OCI-LY1 (cell line): ENCODE data around the gene KBTBD2.

Experiments
- H2AFZ ChIP-seq: fragments of 200-600 bp; sonication (generic), shearing (Covaris generic); 2 replicates; pipeline ENCODE4 v1.6.0; 2014; ENCODE audit warnings: antibody characterized with exemption, mild to moderate bottlenecking, low read length
- H3F3A ChIP-seq: fragments of 200-600 bp; sonication (generic), shearing (Covaris generic); 2 replicates; pipeline ENCODE4 v1.6.0; 2014; ENCODE audit warnings: mild to moderate bottlenecking, antibody characterized with exemption, low read length, moderate library complexity; ENCODE audit not compliant: insufficient read depth
- H3K27ac ChIP-seq: fragments of 200-600 bp; sonication (generic); 2 replicates; pipeline ENCODE4 v1.5.1; 2014; ENCODE audit warnings: low read length, mixed run types, mild to moderate bottlenecking, low read depth; ENCODE audit not compliant: poor library complexity, severe bottlenecking
- H3K27me3 ChIP-seq: fragments of 200-600 bp; sonication (generic); 2 replicates; pipeline ENCODE4 v1.6.0; 2014; ENCODE audit warnings: antibody characterized with exemption, mild to moderate bottlenecking, low read length, moderate library complexity; ENCODE audit not compliant: insufficient read depth
- H3K36me3 ChIP-seq: fragments of 200-600 bp; sonication (generic); 2 replicates; pipeline ENCODE4 v1.6.1; 2014; ENCODE audit warnings: mild to moderate bottlenecking, antibody characterized with exemption, low read length, moderate library complexity, mixed read lengths; ENCODE audit not compliant: insufficient read depth
- H3K4me1 ChIP-seq: fragments of 200-600 bp; sonication (generic); 2 replicates; pipeline ENCODE4 v1.5.1; 2014; ENCODE audit warnings: mild to moderate bottlenecking, low read length, moderate library complexity; ENCODE audit not compliant: insufficient read depth, severe bottlenecking
- H3K4me2 ChIP-seq: fragments of 200-600 bp; sonication (generic), shearing (Covaris generic); 2 replicates; pipeline ENCODE4 v1.6.1; 2014; ENCODE audit warnings: low read length
- H3K4me3 ChIP-seq: fragments of 200-600 bp; sonication (generic); 2 replicates; pipeline ENCODE4 v1.5.1; 2014; ENCODE audit warnings: low read length, low read depth, mild to moderate bottlenecking, mixed read lengths; ENCODE audit not compliant: poor library complexity, severe bottlenecking
- H3K79me2 ChIP-seq: fragments of 200-600 bp; shearing (Covaris generic); 2 replicates; pipeline ENCODE4 v1.6.1; 2016; ENCODE audit warnings: mixed run types, low read length, mixed read lengths; ENCODE audit not compliant: insufficient read depth
- H3K9ac ChIP-seq: fragments of 200-600 bp; sonication (generic), shearing (Covaris generic); 2 replicates; pipeline ENCODE4 v1.6.1; 2014; ENCODE audit warnings: mild to moderate bottlenecking, low read length, mixed read lengths
- H3K9me2 ChIP-seq: fragments of 200-600 bp; sonication (generic), shearing (Covaris generic); 2 replicates; pipeline ENCODE4 v1.6.1; 2014; ENCODE audit warnings: low read depth, mild to moderate bottlenecking, low read length, mixed read lengths
- H3K9me3 ChIP-seq: fragments of 200-600 bp; shearing (Covaris generic); 2 replicates; pipeline ENCODE4 v1.6.1; 2014; ENCODE audit warnings: low read length, mixed read lengths
- H4K20me1 ChIP-seq: fragments of 200-600 bp; sonication (generic), shearing (Covaris generic); 2 replicates; pipeline ENCODE4 v1.6.0; 2016; ENCODE audit warnings: mild to moderate bottlenecking, low read length; ENCODE audit not compliant: insufficient read depth
- EZH2 ChIP-seq: fragments of 200-600 bp; sonication (generic), shearing (Covaris generic); IDR thresholded peaks from 2 replicates; pipeline ENCODE4 v1.8.0; 2017; ENCODE audit warnings: borderline replicate concordance, mixed run types, mild to moderate bottlenecking, antibody characterized with exemption, low read length, moderate library complexity, mixed read lengths
- TF ChIP-seq, protein P1 (sequence below): fragments of 200-600 bp; sonication (generic), shearing (Covaris generic); IDR thresholded peaks from 2 replicates; pipeline ENCODE4 v1.5.1; 2017; ENCODE audit warnings: mild to moderate bottlenecking, antibody characterized with exemption, low read length, moderate library complexity, mixed read lengths

Gene KBTBD2

GRCh38 chr7:32936689-32937088, 45.1 kb upstream of the KBTBD2 start:
- Histone ChIP-seq H3K27ac (no peak overlapping the region), H3K4me1 (no peaks in the 10 kb centered on the region), H3F3A (no peaks in the 10 kb centered on the region), H2AFZ (no peak overlapping the region), H3K9ac (no peak overlapping the region), H3K36me3 (no peaks in the 10 kb centered on the region), H3K79me2 (no peaks in the 10 kb centered on the region), H3K27me3 (no peaks in the 10 kb centered on the region), H3K4me3 (no peak overlapping the region), H3K4me2 (no peak overlapping the region), H3K9me2 (no peaks in the 10 kb centered on the region), H4K20me1 (no peaks in the 10 kb centered on the region), H3K9me3 (no peaks in the 10 kb centered on the region)
- no peak for TF ChIP-seq EZH2
- TF ChIP-seq, protein P1, sequence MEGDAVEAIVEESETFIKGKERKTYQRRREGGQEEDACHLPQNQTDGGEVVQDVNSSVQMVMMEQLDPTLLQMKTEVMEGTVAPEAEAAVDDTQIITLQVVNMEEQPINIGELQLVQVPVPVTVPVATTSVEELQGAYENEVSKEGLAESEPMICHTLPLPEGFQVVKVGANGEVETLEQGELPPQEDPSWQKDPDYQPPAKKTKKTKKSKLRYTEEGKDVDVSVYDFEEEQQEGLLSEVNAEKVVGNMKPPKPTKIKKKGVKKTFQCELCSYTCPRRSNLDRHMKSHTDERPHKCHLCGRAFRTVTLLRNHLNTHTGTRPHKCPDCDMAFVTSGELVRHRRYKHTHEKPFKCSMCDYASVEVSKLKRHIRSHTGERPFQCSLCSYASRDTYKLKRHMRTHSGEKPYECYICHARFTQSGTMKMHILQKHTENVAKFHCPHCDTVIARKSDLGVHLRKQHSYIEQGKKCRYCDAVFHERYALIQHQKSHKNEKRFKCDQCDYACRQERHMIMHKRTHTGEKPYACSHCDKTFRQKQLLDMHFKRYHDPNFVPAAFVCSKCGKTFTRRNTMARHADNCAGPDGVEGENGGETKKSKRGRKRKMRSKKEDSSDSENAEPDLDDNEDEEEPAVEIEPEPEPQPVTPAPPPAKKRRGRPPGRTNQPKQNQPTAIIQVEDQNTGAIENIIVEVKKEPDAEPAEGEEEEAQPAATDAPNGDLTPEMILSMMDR: no peak

- Histone ChIP-seq H4K20me1 (no peaks in the 10 kb centered on the region), H3K9ac (no peak overlapping the region), H3K4me3 (no peak overlapping the region), H3K27ac (no peak overlapping the region), H3K4me2 (no peak overlapping the region), H3K36me3 (no peaks in the 10 kb centered on the region), H3K79me2 (no peaks in the 10 kb centered on the region), H2AFZ (no peak overlapping the region), H3K27me3 (no peaks in the 10 kb centered on the region), H3K9me2 (no peaks in the 10 kb centered on the region), H3K9me3 (no peaks in the 10 kb centered on the region), H3K4me1 (no peaks in the 10 kb centered on the region), H3F3A (no peaks in the 10 kb centered on the region)
- TF ChIP-seq, protein P1: no peak
- no peak for TF ChIP-seq EZH2
Measured at GRCh38 chr7:32935558-32935957, 44.0 kb upstream of the KBTBD2 start.

DNA sequence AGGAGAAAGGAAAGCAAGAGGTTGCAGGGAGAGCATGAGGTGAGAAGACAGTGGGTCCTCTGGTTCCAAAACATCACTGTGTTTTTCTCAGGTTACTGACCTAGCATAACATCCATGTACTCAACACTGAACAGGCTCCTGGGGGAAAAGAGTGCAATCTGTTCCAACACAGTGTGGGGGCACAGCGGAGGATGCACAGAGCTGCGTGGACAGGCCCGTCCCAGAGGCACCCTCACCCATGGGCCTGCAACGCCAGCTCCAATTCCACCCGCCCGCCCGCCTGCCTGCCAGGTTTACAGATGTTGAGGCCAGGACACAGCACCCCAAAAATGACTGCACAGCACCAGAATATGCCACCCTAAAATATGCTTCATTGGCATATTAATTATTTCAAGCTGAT, 38.8 kb upstream of the KBTBD2 start:
- no peaks in the 10 kb centered on the region for H3K9me2 ChIP-seq
- no peak overlapping the region for H2AFZ ChIP-seq
- no peaks in the 10 kb centered on the region for H3F3A ChIP-seq
- no peaks in the 10 kb centered on the region for H3K9me3 ChIP-seq
- no peak overlapping the region for H3K4me3 ChIP-seq
- H3K36me3 ChIP-seq: no peaks in the 10 kb centered on the region
- no peaks in the 10 kb centered on the region for H3K27me3 ChIP-seq
- H3K4me2 ChIP-seq: no peak overlapping the region
- no peak overlapping the region for H3K27ac ChIP-seq
- H3K4me1 ChIP-seq: no peaks in the 10 kb centered on the region
- no peaks in the 10 kb centered on the region for H4K20me1 ChIP-seq
- TF ChIP-seq, protein P1: no peak
- no peak for TF ChIP-seq EZH2
- no peaks in the 10 kb centered on the region for H3K79me2 ChIP-seq
- no peak overlapping the region for H3K9ac ChIP-seq
